GM12891 (cell line): Measurements from ENCODE around the gene TCFL5.

Source experiments
- PAX5 ChIP-seq: IDR thresholded peaks from 2 replicates; pipeline ENCODE4 v1.6.1; 2011; ENCODE audit warnings: low read length, moderate library complexity, mild to moderate bottlenecking; ENCODE audit not compliant: insufficient read depth, severe bottlenecking
- POLR2A ChIP-seq: IDR thresholded peaks from 2 replicates; pipeline ENCODE4 v1.6.1; 2011; ENCODE audit warnings: low read depth, low read length, control low read depth
- POLR2AphosphoS5 ChIP-seq: IDR thresholded peaks from 2 replicates; pipeline ENCODE4 v1.6.1; 2011; ENCODE audit warnings: low read depth, low read length, control low read depth
- SPI1 ChIP-seq: IDR thresholded peaks from 2 replicates; pipeline ENCODE4 v1.6.1; 2011; ENCODE audit warnings: low read depth, low read length, control low read depth
- TAF1 ChIP-seq: IDR thresholded peaks from 2 replicates; pipeline ENCODE4 v1.6.1; 2011; ENCODE audit warnings: low read depth, low read length, control low read depth

GRCh38 chr20:62879275-62880146 lies 17.9 kb upstream of the TCFL5 start:
- TF ChIP-seq POLR2AphosphoS5 (no peak), TAF1 (no peak), POLR2A (no peak), PAX5 (no peak), SPI1 (no peak)
